Transverse colon (tissue), 4 donors: Measurements from ENCODE around the gene LIN37.

ENCODE experiments used
- CTCF ChIP-seq, 5 experiments: fragments of 200-600 bp in 3 of 5; fragments of 450-650 bp in 2 of 5; sonication (generic) in 3 of 5; IDR thresholded peaks; 1 replicate in 2 of 5; 2 replicates in 3 of 5; pipeline ENCODE4 v1.5.1; 2016 to 2017; ENCODE audit warnings: antibody characterized with exemption in 5 of 5, inconsistent platforms in 3 of 5, mild to moderate bottlenecking in 2 of 5, moderate library complexity in 1 of 5
- EP300 ChIP-seq: sonication (generic); formaldehyde crosslinking; IDR thresholded peaks from one replicate; pipeline ENCODE4 v1.6.1; 2017; ENCODE audit warnings: antibody characterized with exemption, low read depth
- POLR2A ChIP-seq: fragments of 450-650 bp; IDR thresholded peaks from one replicate; pipeline ENCODE4 v1.6.1; 2016; ENCODE audit warnings: antibody characterized with exemption, mild to moderate bottlenecking, moderate library complexity
- POLR2AphosphoS5 ChIP-seq, 3 donors: sonication (generic); formaldehyde crosslinking; IDR thresholded peaks; one replicate each; pipeline ENCODE4 v1.6.1; 2016; ENCODE audit warnings: antibody characterized with exemption in 3 of 3

GRCh38 chr19:35725216-35725861, 23.0 kb upstream of the LIN37 start:
- TF ChIP-seq CTCF (IDR thresholded peaks at IDR 0.05) (no peak), POLR2AphosphoS5 (IDR thresholded peaks at IDR 0.05) (no peak), POLR2A (no peak), EP300 (no peak)
